ENCODE data around the gene THAP4. TPM values are rescaled to one million over a fixed set of nuclear protein-coding genes. Genes with fewer than 3 reads are reported as not detected.

The THAP4 gene
- total RNA-seq, 1 donor from 2014 or later, result 42.4 TPM

DNA sequence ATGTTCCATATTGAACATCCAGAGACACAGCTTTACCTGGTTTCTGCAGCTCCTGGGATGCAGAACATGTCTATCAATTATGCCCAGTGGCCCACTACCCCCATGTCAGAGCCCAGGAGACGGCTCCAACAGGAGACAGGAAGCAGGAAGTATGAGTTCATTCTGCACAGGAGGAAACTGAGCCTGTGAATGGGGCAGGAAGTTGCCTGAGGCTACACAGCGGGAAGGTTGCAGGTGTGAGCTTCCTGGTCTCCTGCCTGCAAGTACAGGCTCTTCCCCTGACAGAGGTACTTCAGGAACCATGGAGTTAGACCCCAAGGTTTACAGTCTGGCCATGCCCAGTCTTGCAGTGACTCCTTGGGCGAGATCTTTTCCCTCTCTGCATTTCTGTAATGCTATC is 81.2 kb downstream of the THAP4 start:
- DNase-seq (ENCODE audit: low read depth), result no peak
- TF ChIP-seq, protein P1, sequence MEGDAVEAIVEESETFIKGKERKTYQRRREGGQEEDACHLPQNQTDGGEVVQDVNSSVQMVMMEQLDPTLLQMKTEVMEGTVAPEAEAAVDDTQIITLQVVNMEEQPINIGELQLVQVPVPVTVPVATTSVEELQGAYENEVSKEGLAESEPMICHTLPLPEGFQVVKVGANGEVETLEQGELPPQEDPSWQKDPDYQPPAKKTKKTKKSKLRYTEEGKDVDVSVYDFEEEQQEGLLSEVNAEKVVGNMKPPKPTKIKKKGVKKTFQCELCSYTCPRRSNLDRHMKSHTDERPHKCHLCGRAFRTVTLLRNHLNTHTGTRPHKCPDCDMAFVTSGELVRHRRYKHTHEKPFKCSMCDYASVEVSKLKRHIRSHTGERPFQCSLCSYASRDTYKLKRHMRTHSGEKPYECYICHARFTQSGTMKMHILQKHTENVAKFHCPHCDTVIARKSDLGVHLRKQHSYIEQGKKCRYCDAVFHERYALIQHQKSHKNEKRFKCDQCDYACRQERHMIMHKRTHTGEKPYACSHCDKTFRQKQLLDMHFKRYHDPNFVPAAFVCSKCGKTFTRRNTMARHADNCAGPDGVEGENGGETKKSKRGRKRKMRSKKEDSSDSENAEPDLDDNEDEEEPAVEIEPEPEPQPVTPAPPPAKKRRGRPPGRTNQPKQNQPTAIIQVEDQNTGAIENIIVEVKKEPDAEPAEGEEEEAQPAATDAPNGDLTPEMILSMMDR (conservative IDR thresholded peaks at IDR 0.05; ENCODE audit: low read depth, low read length), result no peak
- H3K4me3 ChIP-seq (ENCODE audit: low read depth, low read length), result no peak overlapping the region

DNA sequence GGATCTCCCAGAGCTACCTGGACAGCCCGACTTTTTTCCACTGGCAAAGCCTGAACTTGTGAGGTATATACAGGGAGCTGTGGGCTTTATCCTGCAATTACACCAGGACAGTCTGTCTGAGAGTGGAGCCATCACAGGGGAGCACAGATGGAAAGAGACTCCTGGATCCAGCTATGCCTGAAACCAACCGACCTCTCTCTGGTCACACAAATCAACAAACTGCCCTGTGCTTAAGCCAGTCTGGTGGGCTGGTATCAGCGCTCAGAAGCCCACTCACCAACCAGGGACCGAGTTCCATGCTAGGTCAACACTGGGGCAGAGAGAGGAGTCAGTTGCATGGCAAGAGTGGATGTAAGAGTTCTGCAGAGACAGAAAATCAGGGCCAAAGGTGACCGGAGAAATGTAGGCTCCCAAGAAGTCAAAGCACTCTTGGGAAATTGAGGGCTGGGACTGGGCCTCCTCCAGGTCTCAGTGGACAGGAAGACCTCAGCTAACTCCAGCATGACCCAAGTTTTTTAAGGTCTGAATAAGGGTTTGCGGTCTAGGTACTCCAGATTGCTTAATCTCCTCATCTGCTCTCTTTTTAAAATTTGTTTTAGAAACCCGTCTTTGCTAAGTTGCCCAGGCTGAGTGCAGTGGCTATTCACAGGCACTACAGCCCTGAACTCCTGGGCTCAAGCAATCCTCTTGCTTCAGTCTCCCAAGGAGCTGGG is 82.2 kb downstream of the THAP4 start:
- H3K4me3 ChIP-seq (ENCODE audit: low read depth, low read length), result no peak overlapping the region
- DNase-seq (ENCODE audit: low read depth), result no peak
- TF ChIP-seq, protein P1 (conservative IDR thresholded peaks at IDR 0.05; ENCODE audit: low read depth, low read length), result no peak

DNA sequence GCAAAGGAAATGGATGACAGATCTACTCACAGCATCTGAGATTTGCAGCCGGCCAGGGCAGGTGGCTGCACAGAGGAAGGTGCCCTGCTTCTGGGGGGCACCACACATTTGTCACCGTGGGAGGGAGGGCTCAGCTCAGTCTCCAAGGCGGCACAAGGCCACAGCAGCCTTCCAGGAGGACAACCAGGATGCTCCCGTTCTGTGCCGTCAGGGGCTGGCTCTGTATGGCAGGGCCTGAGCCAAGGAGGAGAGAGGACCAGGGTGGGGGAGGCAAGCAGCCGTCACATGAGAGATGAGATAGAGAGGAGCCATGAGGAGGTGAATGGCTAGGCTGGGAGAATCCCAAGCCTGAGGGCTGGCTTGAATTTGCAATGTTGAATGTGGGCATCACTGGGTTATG is 83.0 kb downstream of the THAP4 start:
- no peak for DNase-seq (ENCODE audit: low read depth)
- TF ChIP-seq, protein P1 (conservative IDR thresholded peaks at IDR 0.05; ENCODE audit: low read depth, low read length), result no peak

DNA sequence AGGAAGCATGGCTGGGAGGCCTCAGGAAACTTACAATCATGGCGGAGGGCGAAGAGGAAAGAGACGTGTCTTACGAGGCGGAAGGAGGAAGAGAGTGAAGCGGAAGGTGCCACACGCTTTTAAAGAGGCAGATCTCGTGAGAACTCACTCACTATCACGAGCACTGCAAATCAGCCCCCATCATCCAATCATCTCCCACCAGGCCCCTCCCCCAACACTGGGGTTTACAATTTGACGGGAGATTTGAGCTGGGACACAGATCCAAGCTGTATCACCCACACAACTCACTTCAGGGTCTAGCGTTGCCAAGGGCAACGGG is 83.5 kb downstream of the THAP4 start:
- no peak for DNase-seq (ENCODE audit: low read depth)
- TF ChIP-seq, protein P1 (conservative IDR thresholded peaks at IDR 0.05; ENCODE audit: low read depth, low read length), result no peak
- no peak overlapping the region for H3K4me3 ChIP-seq (ENCODE audit: low read depth, low read length)

More for the DNA sequence above, 83.0 kb downstream of the THAP4 start:
- H3K4me3 ChIP-seq (ENCODE audit: low read depth, low read length), result no peak overlapping the region

DNA sequence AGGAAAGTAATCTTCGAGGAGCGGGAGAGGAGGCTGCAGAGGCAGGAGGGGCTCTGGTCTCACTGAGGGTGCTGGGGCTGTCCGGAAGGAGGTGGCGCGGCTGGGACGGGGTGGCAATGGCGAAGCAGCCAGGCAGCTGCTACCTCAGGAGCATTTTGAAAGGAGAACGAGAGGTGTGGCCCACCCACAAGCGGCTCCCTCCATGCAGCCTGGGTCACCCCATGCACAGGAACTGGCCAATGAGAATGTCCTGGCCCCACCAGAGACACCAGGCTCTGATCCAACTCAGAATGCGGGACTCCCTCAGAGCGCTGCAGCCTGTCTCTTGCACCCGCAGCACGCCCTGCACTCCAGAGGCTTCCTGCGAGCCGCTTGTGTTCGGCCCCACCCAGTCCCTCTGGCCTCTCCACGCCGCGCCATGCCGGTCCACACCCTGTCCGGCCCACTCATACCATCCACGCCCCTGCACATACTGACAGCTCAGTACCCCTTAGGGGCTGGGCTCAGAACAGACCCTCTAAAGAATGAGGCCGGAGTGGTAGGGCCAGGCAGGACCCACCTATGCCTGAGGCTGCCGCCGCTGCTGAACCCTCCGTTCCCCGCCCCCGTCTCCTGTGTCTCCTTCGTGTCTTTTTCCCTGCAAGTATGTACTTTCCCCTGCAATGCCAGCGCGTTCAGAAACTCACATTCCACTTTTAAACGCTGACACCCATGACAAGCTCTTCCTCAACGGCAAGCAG is 84.8 kb downstream of the THAP4 start:
- TF ChIP-seq, protein P1 (conservative IDR thresholded peaks at IDR 0.05; ENCODE audit: low read depth, low read length), result no peak
- no peak for DNase-seq (ENCODE audit: low read depth)
- no peak overlapping the region for H3K4me3 ChIP-seq (ENCODE audit: low read depth, low read length)

DNA sequence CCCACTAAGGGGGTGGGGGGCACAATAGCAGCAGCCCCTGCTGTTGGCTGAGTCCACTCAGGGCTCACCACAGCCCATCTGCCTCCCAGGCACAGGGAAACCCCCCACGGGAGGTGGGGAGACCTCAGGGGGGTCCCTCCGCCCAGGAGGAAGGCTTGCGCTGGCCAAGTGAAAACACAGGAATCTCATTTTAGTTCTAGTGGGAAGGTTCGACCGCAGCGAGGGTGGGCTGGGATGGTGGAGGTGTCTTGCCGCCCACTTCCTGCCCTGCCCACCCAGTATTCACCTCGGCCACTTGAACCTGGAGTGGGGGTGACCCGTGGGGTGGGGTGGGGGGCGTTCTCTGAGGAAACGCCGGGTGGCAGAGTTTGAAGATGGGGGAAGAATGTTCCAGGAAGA is 85.4 kb downstream of the THAP4 start:
- H3K4me3 ChIP-seq (ENCODE audit: low read depth, low read length), result no peak overlapping the region
- TF ChIP-seq, protein P1 (conservative IDR thresholded peaks at IDR 0.05; ENCODE audit: low read depth, low read length), result no peak
- DNase-seq (ENCODE audit: low read depth), result no peak
